Heart left ventricle (tissue), 13 donors: ENCODE results near the gene ZFPM1.

ENCODE experiments used
- POLR2A ChIP-seq, 2 donors: fragments of 450-650 bp; IDR thresholded peaks; one replicate each; pipeline ENCODE4 v1.6.1; 2017; ENCODE audit warnings: antibody characterized with exemption in 2 of 2, mild to moderate bottlenecking in 2 of 2, moderate library complexity in 2 of 2
- TF ChIP-seq, protein P1 (sequence below), 12 donors: fragments of 200-600 bp; sonication (generic) in 4 of 12; IDR thresholded peaks; one replicate each; pipeline versions ENCODE4 v1.5.0 to v1.8.0; 2018 to 2022; ENCODE audit warnings: antibody characterized with exemption in 12 of 12, mild to moderate bottlenecking in 5 of 12
- donor health status: ischemic (EF 13 %, LVEDD 7.1; RV severe dilation, severe dysfunction).
- donor health status: DM: no; HTN: yes; CAD: no.
- donor health status: DM: no; HTN: no; CAD: no.
- donor health status: ischemic (EF 25% LVEDD 6.9; RV normal size, moderate dysfunction).
- donor health status: ischemic (EF 25% LVEDD 5.7; RV mildly dilated, moderate dysfunction).
- donor health status: ischemic (EF 35%, LVEDD 5.7; RV mildly dilated, moderate dysfunction).
- donor health status: nonischemic (EF 11% LVEDD 7.7; RV severe dilation, severe dysfunction).
- donor health status: DM: yes; HTN: yes; CAD: no.
- donor health status: PGD.
- donor health status: ischemic (EF 29% LVEDD 5.4; RV normal size, mild dysfunction).
- donor health status: nonischemic (EF 23%, LVEDD 6.1; RV moderate dilation, normal function).

DNA sequence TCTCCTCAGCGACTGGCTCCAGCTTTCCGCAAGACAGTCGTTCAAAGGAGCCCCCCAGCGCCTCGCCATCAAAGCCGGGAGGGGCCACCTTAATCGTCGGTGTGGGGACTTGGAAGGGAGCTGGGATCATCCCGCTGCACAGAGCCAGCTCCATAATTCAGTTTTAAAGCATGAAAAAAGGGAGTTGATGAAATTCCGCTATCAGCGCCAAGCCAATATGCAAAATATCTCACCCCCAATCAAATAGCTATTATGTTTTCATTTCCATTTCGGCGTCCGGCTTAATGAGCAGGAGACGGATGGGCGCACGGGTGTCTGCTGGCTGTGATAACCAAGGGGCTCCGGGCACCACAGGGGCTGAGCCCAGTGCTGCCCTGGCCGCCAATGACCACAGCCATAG, 27.7 kb downstream of the ZFPM1 start:
- no peak for TF ChIP-seq POLR2A (IDR thresholded peaks at IDR 0.05)
- TF ChIP-seq, protein P1, sequence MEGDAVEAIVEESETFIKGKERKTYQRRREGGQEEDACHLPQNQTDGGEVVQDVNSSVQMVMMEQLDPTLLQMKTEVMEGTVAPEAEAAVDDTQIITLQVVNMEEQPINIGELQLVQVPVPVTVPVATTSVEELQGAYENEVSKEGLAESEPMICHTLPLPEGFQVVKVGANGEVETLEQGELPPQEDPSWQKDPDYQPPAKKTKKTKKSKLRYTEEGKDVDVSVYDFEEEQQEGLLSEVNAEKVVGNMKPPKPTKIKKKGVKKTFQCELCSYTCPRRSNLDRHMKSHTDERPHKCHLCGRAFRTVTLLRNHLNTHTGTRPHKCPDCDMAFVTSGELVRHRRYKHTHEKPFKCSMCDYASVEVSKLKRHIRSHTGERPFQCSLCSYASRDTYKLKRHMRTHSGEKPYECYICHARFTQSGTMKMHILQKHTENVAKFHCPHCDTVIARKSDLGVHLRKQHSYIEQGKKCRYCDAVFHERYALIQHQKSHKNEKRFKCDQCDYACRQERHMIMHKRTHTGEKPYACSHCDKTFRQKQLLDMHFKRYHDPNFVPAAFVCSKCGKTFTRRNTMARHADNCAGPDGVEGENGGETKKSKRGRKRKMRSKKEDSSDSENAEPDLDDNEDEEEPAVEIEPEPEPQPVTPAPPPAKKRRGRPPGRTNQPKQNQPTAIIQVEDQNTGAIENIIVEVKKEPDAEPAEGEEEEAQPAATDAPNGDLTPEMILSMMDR (IDR thresholded peaks at IDR 0.05), result no peak
